ENCODE results near the gene SV2C. TPM values are rescaled to one million over a fixed set of nuclear protein-coding genes. Genes with fewer than 3 reads are reported as not detected.

SV2C gene
- total and polyA plus RNA-seq, 8 donors: 0.13 to 30.8 (median 1.4) TPM; not detected in 2

DNA sequence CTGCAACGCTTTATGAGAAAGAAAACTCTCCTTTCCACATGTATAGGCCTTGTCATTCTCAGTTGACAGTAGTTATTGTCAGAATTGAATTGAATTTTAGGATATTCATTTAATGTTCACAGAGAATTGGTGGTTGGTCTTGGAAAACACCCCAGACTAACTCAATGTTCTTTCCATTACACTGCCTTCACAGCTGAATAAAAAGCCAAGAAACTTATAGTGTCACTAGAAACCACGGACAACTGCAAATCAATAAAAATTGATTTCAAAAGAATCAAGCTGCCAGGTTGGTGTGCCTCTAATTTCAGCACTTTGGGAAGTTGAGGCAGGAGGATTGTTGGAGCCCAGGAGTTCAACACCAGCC, 281.0 kb downstream of the SV2C start:
- WGBS, 5 donors: 43 to 58% (median 50%) methylated on average over 2 of the region's 2 CpGs
- no peaks in the 10 kb centered on the region for H3K27me3 ChIP-seq
- no peaks in the 10 kb centered on the region for H3K9me3 ChIP-seq
- no peak overlapping the region for H3K27ac ChIP-seq
- H3K36me3 ChIP-seq: no peaks in the 10 kb centered on the region
- no peak overlapping the region for H3K4me3 ChIP-seq
- TF ChIP-seq POLR2AphosphoS5 (IDR thresholded peaks at IDR 0.05) (no peak), POLR2A (IDR thresholded peaks at IDR 0.05) (no peak), EP300 (IDR thresholded peaks at IDR 0.05) (no peak)
- TF ChIP-seq, protein P1, sequence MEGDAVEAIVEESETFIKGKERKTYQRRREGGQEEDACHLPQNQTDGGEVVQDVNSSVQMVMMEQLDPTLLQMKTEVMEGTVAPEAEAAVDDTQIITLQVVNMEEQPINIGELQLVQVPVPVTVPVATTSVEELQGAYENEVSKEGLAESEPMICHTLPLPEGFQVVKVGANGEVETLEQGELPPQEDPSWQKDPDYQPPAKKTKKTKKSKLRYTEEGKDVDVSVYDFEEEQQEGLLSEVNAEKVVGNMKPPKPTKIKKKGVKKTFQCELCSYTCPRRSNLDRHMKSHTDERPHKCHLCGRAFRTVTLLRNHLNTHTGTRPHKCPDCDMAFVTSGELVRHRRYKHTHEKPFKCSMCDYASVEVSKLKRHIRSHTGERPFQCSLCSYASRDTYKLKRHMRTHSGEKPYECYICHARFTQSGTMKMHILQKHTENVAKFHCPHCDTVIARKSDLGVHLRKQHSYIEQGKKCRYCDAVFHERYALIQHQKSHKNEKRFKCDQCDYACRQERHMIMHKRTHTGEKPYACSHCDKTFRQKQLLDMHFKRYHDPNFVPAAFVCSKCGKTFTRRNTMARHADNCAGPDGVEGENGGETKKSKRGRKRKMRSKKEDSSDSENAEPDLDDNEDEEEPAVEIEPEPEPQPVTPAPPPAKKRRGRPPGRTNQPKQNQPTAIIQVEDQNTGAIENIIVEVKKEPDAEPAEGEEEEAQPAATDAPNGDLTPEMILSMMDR (IDR thresholded peaks at IDR 0.05): no peak
- DNase-seq: no peak
- H3K4me1 ChIP-seq: peaks cover 0 to 11% (median 4%) of the 10 kb centered on the region in 4 donors
- intact Hi-C loops (cut with DNase I; ENCODE audit: low total_unique reads): no loop called here

DNA sequence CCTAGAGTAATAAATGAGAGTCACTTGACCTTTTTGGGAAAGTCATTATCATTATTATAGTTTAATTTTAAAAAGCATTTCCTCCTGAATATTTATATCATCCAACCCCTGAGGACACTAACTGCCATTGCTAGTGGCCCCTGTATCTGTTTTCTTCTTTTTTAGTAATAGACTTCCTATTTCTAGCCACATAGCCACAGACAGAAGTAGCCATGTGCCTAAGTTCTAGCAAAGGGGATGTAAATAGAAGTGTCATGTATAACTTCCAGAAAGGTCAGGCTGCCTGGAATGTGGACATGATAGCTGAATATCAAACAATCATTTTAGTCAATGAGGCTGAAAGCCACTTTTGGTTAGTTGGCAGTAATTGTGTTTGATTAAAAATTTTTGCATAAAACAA, 282.4 kb downstream of the SV2C start:
- Histone ChIP-seq H3K9me3 (no peaks in the 10 kb centered on the region), H3K4me3 (no peak overlapping the region), H3K27me3 (no peaks in the 10 kb centered on the region), H3K4me1 (peaks cover 0 to 11% (median 4%) of the 10 kb centered on the region in 4 donors), H3K27ac (no peak overlapping the region), H3K36me3 (no peaks in the 10 kb centered on the region)
- intact Hi-C loops (cut with DNase I; ENCODE audit: low total_unique reads): no loop called here
- no peak for DNase-seq
- TF ChIP-seq POLR2A (IDR thresholded peaks at IDR 0.05) (no peak), POLR2AphosphoS5 (IDR thresholded peaks at IDR 0.05) (no peak), EP300 (IDR thresholded peaks at IDR 0.05) (no peak)
- TF ChIP-seq, protein P1 (IDR thresholded peaks at IDR 0.05): no peak

DNA sequence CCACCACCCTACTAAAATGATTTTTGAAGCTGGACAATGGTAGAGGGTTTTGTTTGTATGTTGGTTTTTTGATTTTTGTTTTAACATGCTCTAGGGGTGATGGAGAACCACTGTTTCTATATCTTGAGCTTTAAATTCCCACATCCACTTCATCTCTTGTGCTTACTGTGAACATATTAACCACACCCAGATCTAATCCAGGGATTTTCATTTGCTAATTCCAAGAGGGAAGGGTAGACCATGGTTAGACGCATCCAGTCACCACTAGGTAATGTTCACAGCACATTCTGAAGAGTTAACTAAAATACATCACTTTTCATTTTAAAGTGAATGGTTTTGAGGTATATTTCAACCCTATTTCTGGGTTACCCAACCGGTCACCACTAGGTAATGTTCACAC, 283.4 kb downstream of the SV2C start:
- H3K27ac ChIP-seq: no peak overlapping the region
- H3K4me1 ChIP-seq: peaks cover 0 to 11% (median 4%) of the 10 kb centered on the region in 4 donors
- WGBS, 5 donors: 86 to 98% (median 93%) methylated on average over 2 of the region's 2 CpGs
- no peaks in the 10 kb centered on the region for H3K27me3 ChIP-seq
- no peaks in the 10 kb centered on the region for H3K36me3 ChIP-seq
- H3K9me3 ChIP-seq: no peaks in the 10 kb centered on the region
- no peak for TF ChIP-seq POLR2A (IDR thresholded peaks at IDR 0.05)
- TF ChIP-seq POLR2AphosphoS5 (IDR thresholded peaks at IDR 0.05): no peak
- TF ChIP-seq, protein P1 (IDR thresholded peaks at IDR 0.05): no peak
- TF ChIP-seq EP300 (IDR thresholded peaks at IDR 0.05): no peak
- DNase-seq: no peak
- intact Hi-C loops (cut with DNase I; ENCODE audit: low total_unique reads): no loop called here
- H3K4me3 ChIP-seq: no peak overlapping the region

DNA sequence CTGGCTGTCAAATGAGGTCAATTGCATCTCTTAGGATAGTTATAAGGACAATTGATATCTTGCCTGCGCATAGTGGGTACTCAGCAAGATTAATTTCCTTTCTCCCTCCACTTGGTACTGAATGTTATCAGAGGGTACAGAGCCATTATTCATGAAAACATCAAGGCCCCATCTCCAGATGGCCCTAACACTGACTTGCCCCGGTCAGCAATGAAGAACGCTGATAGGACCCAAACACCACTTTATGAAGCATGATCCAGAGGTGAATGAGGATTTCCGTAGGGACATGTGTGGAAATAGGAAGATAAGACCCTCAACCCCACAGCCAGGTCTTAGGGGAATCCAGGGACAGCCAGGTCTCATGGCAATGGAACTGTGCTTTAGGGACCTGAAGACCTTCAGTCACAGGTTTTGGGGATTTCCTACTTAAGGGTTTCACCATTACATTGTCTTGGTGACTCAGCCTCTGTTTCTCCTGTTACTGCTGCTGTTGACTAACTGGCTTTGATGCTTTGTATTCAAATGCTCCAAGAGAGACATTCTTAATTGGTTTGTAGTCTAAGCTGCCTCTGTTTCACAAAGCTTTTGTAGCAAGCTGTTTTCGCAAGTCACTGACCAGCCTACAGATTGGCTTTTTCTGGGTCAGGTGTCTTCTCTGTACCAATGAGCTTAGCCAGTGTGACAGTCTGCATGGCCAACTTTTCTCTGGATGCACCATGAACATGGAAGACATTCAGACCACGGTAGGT, 284.6 kb downstream of the SV2C start:
- H3K4me3 ChIP-seq: no peak overlapping the region
- no peak for DNase-seq
- peaks cover 7 to 19% (median 11%) of the 10 kb centered on the region in 4 donors for H3K4me1 ChIP-seq
- TF ChIP-seq POLR2A (IDR thresholded peaks at IDR 0.05) (no peak), POLR2AphosphoS5 (IDR thresholded peaks at IDR 0.05) (no peak), EP300 (IDR thresholded peaks at IDR 0.05) (no peak)
- TF ChIP-seq, protein P1 (IDR thresholded peaks at IDR 0.05): no peak
- H3K27ac ChIP-seq: no peak overlapping the region
- 92 to 96% (median 96%) methylated on average over 6 of the region's 6 CpGs for WGBS, 5 donors
- H3K36me3 ChIP-seq: no peaks in the 10 kb centered on the region
- H3K27me3 ChIP-seq: no peaks in the 10 kb centered on the region
- intact Hi-C loops (cut with DNase I; ENCODE audit: low total_unique reads): no loop called here
- H3K9me3 ChIP-seq: no peaks in the 10 kb centered on the region
